Mesothelial cell of epicardium (in vitro differentiated cells): ENCODE measurements around the gene AZU1. TPM values are rescaled to one million over a fixed set of nuclear protein-coding genes. Genes with fewer than 3 reads are reported as not detected.
"Not testable (repeated sequence)": the region's sequence is repeated elsewhere in the genome, so short reads cannot be mapped to it uniquely, and the experiment has no call there.

Source experiments
- DNase-seq, 2 experiments: peaks; one replicate each; pipeline ENCODE4 v3.0.0; 2021; ENCODE audit warnings: low spot score in 2 of 2; ENCODE audit not compliant: unreplicated experiment in 2 of 2
- H3K27ac Mint-ChIP-seq: 2 replicates; pipeline ENCODE4 v1.8.0; 2021; ENCODE audit warnings: mixed read lengths
- H3K27me3 Mint-ChIP-seq: 2 replicates; pipeline ENCODE4 v1.8.0; 2021; ENCODE audit warnings: low read depth, mixed read lengths
- H3K36me3 Mint-ChIP-seq: 2 replicates; pipeline ENCODE4 v1.8.0; 2021; ENCODE audit warnings: mixed read lengths
- H3K4me1 Mint-ChIP-seq: 2 replicates; pipeline ENCODE4 v1.8.0; 2021; ENCODE audit warnings: mixed read lengths
- H3K4me3 Mint-ChIP-seq: 2 replicates; pipeline ENCODE4 v1.8.0; 2021; ENCODE audit warnings: mild to moderate bottlenecking, moderate library complexity, mixed read lengths
- H3K9me3 Mint-ChIP-seq: 2 replicates; pipeline ENCODE4 v1.8.0; 2021; ENCODE audit warnings: mixed read lengths
- total RNA-seq: library from RNA; stranded (reverse); gene quantifications from 3 replicates; pipeline ENCODE4 v1.2.1, GENCODE V29; 2021
- TF ChIP-seq, protein P1 (sequence below): fragments of 200-600 bp; sonication (generic); IDR thresholded peaks from one replicate; pipeline ENCODE4 v1.5.0; 2021; ENCODE audit warnings: antibody characterized with exemption; ENCODE audit not compliant: unreplicated experiment

AZU1 gene
- total RNA-seq, 1 donor from 2014 or later, result 6.7 TPM

DNA sequence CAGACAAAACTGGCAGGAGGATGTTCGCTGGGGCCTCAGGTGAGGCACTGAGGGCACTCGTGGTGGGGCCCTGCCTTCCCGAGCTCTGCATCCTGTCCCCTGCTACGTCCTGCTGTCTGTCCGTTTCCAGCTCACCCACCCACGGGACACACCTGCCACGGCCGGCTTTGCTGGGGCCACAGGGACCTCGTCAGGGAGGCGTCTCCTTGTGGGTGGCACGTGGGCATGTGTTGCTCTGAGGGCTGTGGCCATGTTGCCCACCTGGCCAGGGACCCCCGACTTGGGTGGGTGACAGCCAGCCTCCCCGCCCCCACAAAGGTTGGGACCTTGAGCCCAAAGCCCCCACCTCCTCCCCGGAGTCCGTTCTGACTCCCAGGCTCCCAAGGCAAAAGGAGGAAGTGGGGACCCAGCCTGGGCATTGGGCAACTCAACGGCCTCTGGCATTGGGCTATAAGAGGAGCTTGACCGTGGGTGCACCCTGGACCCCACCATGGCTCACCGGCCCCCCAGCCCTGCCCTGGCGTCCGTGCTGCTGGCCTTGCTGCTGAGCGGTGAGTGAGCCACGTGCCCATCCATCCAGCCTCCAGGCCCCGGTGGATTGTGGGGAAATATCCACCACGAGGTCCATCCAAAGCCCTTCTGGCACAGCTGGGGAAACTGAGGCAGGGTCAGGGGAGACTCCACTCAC is 13.0 kb downstream of the AZU1 start, which contains the start of gene PRTN3:
Gene PRTN3 (plus strand): TSS at position 481 of the 688 bp plus-strand sequence. CDS start 10 bp downstream, at position 491.
- H3K27me3 Mint-ChIP-seq, result peaks cover 29% of the 10 kb centered on the region
- H3K4me1 Mint-ChIP-seq, result peaks cover 4% of the 10 kb centered on the region
- no peak for DNase-seq
- no peak within 1 kb of the TSS for H3K27ac Mint-ChIP-seq
- TF ChIP-seq, protein P1, sequence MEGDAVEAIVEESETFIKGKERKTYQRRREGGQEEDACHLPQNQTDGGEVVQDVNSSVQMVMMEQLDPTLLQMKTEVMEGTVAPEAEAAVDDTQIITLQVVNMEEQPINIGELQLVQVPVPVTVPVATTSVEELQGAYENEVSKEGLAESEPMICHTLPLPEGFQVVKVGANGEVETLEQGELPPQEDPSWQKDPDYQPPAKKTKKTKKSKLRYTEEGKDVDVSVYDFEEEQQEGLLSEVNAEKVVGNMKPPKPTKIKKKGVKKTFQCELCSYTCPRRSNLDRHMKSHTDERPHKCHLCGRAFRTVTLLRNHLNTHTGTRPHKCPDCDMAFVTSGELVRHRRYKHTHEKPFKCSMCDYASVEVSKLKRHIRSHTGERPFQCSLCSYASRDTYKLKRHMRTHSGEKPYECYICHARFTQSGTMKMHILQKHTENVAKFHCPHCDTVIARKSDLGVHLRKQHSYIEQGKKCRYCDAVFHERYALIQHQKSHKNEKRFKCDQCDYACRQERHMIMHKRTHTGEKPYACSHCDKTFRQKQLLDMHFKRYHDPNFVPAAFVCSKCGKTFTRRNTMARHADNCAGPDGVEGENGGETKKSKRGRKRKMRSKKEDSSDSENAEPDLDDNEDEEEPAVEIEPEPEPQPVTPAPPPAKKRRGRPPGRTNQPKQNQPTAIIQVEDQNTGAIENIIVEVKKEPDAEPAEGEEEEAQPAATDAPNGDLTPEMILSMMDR, result no peak
- no peaks in the 10 kb centered on the region for H3K36me3 Mint-ChIP-seq
- no peaks in the 10 kb centered on the region for H3K9me3 Mint-ChIP-seq
- H3K4me3 Mint-ChIP-seq, result no peak within 1 kb of the TSS

DNA sequence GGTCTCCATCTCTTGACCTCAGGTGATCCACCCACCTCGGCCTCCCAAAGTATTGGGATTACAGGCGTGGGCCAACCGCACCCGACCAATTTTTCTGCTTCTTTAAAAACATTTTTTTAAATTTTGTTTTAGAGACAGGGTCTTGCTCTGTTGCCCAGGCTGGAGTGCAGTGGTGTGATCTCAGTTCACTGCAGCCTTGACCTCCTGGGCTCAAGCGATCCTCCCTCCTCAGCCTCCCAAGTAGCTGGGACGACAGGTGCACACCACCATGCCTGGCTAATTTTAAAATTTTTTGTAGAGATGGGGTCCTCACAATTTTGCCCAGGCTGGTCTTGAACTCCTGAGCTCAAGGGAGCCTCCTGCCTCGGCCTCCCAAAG is 15.2 kb downstream of the AZU1 start:
- H3K27me3 Mint-ChIP-seq, result peaks cover 32% of the 10 kb centered on the region
- not testable (repeated sequence) for DNase-seq, H3K9me3 Mint-ChIP-seq, H3K4me3 Mint-ChIP-seq, H3K27ac Mint-ChIP-seq, H3K36me3 Mint-ChIP-seq
- peaks cover 10% of the 10 kb centered on the region for H3K4me1 Mint-ChIP-seq

DNA sequence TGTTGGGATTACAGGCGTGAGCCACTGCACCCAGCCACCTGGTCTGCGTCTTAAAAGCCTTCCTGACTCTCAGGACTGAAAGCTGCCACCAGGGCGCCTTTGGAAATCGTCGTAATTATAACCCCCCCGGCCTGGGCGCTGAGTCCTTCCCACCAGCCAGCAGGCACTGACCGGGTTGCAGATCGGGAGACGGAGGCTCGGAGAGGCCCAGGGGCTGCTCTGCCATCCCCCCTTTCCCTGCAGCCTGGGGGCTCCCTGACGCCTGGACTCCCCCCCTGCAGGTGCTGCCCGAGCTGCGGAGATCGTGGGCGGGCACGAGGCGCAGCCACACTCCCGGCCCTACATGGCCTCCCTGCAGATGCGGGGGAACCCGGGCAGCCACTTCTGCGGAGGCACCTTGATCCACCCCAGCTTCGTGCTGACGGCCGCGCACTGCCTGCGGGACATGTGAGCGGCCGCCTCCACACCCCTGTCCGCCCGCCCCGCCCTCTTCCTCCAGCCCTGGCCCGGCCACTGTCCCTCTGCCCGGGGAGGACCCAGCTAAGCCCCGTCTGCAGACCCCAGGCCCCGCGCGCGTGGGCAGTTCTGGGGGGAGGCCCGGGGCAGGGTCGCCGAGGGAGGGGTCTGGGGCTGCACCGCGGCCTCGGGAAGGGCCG is 15.7 kb downstream of the AZU1 start:
- Mint-ChIP-seq H3K36me3 (no peaks in the 10 kb centered on the region), H3K27ac (no peak overlapping the region), H3K27me3 (peaks cover 32% of the 10 kb centered on the region), H3K4me3 (no peak overlapping the region), H3K4me1 (peaks cover 10% of the 10 kb centered on the region), H3K9me3 (no peaks in the 10 kb centered on the region)
- DNase-seq, result no peak
- TF ChIP-seq, protein P1, result no peak

DNA sequence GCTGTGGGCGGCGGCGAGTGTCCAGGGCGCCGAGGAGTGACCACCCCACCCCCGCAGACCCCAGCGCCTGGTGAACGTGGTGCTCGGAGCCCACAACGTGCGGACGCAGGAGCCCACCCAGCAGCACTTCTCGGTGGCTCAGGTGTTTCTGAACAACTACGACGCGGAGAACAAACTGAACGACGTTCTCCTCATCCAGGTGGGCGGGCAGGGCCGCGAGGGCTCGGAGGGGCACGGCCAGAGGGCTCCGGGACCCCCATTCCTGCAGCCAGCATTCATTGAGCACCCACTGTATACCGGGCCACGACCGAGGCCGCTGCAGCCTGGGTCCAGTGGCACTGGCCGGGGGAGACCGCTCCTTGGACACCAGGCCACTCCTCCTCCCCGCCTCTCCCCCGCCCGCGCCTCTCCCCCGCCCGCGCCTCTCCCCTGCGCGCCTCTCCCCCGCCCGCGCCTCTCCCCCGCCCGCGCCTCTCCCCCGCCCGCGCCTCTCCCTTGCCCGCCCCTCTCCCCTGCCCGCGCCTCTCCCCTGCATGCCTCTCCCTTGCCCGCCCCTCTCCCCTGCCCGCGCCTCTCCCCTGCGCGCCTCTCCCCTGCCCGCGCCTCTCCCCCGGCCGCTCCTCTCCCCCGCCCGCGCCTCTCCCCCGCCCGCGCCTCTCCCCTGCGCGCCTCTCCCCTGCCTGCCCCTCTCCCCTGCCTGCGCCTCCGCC is 16.4 kb downstream of the AZU1 start:
- TF ChIP-seq, protein P1, result no peak
- H3K36me3 Mint-ChIP-seq, result no peaks in the 10 kb centered on the region

DNA sequence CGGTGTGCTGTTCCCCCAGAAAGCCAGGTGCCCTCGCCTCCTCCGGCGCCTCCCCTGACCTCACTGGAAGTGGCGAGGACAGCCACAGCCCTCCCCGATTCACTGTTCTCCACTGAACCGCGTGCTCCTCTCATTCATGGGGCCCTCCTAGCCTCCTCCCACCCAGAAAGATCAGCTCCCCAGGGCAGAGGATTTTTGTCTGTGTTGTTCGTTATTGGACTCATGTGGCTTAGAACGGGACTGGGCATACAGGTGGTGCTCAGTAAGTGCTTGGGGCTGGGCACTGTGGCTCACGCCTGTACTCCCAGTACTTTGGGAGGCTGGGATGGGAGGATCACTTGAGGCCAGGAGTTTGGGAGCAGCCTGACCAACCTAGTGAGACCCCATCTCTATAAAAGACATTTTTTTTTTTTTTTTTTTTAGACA is 16.9 kb downstream of the AZU1 start:
- H3K4me1 Mint-ChIP-seq, result peaks cover 10% of the 10 kb centered on the region
- no peak overlapping the region for H3K27ac Mint-ChIP-seq
- peaks cover 32% of the 10 kb centered on the region for H3K27me3 Mint-ChIP-seq
- no peak for DNase-seq
- no peaks in the 10 kb centered on the region for H3K36me3 Mint-ChIP-seq
- TF ChIP-seq, protein P1, result no peak
- peak overlapping the region; percentile 30 for H3K4me3 Mint-ChIP-seq
- H3K9me3 Mint-ChIP-seq, result no peaks in the 10 kb centered on the region

More for the DNA sequence above, 16.4 kb downstream of the AZU1 start:
- Mint-ChIP-seq H3K9me3 (no peaks in the 10 kb centered on the region), H3K4me1 (peaks cover 10% of the 10 kb centered on the region), H3K27me3 (peaks cover 32% of the 10 kb centered on the region), H3K27ac (no peak overlapping the region), H3K4me3 (peak overlapping the region; percentile 15)
- DNase-seq, result no peak
